Endothelial cell of umbilical vein (primary cell): ENCODE measurements around the gene XYLT1.

Source experiments
- EZH2 ChIP-seq: IDR thresholded peaks from 2 replicates; pipeline ENCODE4 v1.6.1; 2012; ENCODE audit warnings: borderline replicate concordance, low read depth, mild to moderate bottlenecking, moderate library complexity, low read length, inconsistent platforms; ENCODE audit not compliant: severe bottlenecking
- FOS ChIP-seq: IDR thresholded peaks from 2 replicates; pipeline ENCODE4 v1.6.1; 2011; ENCODE audit warnings: mild to moderate bottlenecking, low read length, moderate library complexity, borderline replicate concordance; ENCODE audit not compliant: insufficient read depth
- GATA2 ChIP-seq: IDR thresholded peaks from 2 replicates; pipeline ENCODE4 v1.7.0; 2011; ENCODE audit warnings: low read depth, mild to moderate bottlenecking, moderate library complexity, mixed read lengths, low read length; ENCODE audit not compliant: insufficient read length, insufficient read depth
- JUN ChIP-seq: IDR thresholded peaks from 2 replicates; pipeline ENCODE4 v1.6.1; 2011; ENCODE audit warnings: borderline replicate concordance, low read depth; ENCODE audit not compliant: insufficient read length, insufficient read depth
- MYC ChIP-seq: IDR thresholded peaks from one replicate; pipeline ENCODE4 v1.6.1; 2011; ENCODE audit warnings: mild to moderate bottlenecking, low read depth, low read length
- POLR2A ChIP-seq: IDR thresholded peaks from 2 replicates; pipeline ENCODE4 v1.6.1; 2012; ENCODE audit warnings: low read depth, mild to moderate bottlenecking, control low read depth, low read length
- POLR2AphosphoS5 ChIP-seq: IDR thresholded peaks from 2 replicates; pipeline ENCODE4 v1.6.1; 2012; ENCODE audit warnings: low read depth, mild to moderate bottlenecking, control low read depth, low read length, moderate library complexity; ENCODE audit not compliant: insufficient read depth
- TF ChIP-seq, protein P1 (sequence below), 2 donors: IDR thresholded peaks; 1 replicate in 1 of 2; 2 replicates in 1 of 2; pipeline ENCODE4 v1.5.1; 2011; ENCODE audit warnings: low read length in 2 of 2, mild to moderate bottlenecking in 2 of 2, moderate library complexity in 2 of 2, control low read depth in 1 of 2, inconsistent platforms in 1 of 2, low read depth in 1 of 2; ENCODE audit not compliant: insufficient read depth in 1 of 2; ENCODE audit errors: extremely low read depth in 1 of 2
- TF ChIP-seq, protein P2 (sequence below): IDR thresholded peaks from 2 replicates; pipeline ENCODE4 v1.6.1; 2011; ENCODE audit not compliant: insufficient read depth, insufficient read length

DNA sequence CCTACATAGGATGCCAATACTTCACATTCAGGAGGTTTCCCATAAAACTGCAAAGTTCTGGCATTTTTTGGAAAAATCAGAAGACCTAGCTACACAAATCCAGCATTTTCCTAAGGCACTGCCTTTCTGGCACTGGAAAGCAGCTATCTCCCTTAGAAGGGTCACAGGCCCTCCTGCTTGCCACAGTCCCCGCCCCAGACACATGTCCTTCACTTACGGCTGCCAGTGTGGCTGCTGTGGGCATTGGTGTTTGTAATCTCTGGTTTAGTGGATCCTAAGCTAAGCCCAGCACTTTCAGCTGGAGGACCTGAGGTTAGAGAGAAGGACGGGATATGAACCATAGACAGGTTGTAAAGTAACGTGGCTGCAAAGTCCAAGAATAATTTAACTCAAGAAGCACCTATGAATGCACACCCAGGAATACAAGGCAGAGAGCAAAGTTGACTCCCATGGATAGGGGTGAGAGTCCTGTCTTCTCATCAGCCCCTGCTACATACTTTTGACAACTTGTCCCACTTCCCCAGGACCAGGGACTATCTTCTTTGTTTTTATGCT lies 100.0 kb downstream of the XYLT1 start:
- TF ChIP-seq MYC (no peak), FOS (no peak), EZH2 (no peak), POLR2A (no peak), JUN (no peak), POLR2AphosphoS5 (no peak), GATA2 (no peak)
- TF ChIP-seq, protein P1, sequence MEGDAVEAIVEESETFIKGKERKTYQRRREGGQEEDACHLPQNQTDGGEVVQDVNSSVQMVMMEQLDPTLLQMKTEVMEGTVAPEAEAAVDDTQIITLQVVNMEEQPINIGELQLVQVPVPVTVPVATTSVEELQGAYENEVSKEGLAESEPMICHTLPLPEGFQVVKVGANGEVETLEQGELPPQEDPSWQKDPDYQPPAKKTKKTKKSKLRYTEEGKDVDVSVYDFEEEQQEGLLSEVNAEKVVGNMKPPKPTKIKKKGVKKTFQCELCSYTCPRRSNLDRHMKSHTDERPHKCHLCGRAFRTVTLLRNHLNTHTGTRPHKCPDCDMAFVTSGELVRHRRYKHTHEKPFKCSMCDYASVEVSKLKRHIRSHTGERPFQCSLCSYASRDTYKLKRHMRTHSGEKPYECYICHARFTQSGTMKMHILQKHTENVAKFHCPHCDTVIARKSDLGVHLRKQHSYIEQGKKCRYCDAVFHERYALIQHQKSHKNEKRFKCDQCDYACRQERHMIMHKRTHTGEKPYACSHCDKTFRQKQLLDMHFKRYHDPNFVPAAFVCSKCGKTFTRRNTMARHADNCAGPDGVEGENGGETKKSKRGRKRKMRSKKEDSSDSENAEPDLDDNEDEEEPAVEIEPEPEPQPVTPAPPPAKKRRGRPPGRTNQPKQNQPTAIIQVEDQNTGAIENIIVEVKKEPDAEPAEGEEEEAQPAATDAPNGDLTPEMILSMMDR (IDR thresholded peaks at IDR 0.05; ENCODE audit: extremely low read depth in 1 of 2, insufficient read depth in 1 of 2, low read depth in 1 of 2, low read length in 2 of 2) = no peak
- TF ChIP-seq, protein P2, sequence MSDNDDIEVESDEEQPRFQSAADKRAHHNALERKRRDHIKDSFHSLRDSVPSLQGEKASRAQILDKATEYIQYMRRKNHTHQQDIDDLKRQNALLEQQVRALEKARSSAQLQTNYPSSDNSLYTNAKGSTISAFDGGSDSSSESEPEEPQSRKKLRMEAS = no peak
